Small intestine (tissue), 7 donors: Measurements from ENCODE around the gene C6orf136. TPM values are rescaled to one million over a fixed set of nuclear protein-coding genes. Genes with fewer than 3 reads are reported as not detected.

Source experiments
- DNase-seq, 2 donors: peaks; one replicate each; pipeline versions ENCODE4 v3.0.0 to v3.0.0-alpha.2; 2013
- FAIRE-seq: peaks from 2 replicates; lab custom pipeline; 2012; peaks lifted over from hg19 to GRCh38; lab: Jason Lieb, UNC
- H3K27ac ChIP-seq, 3 donors: one replicate each; pipeline ENCODE4 v1.5.1; 2013; ENCODE audit warnings: low read length in 2 of 3, mild to moderate bottlenecking in 2 of 3, control low read depth in 1 of 3, inconsistent platforms in 1 of 3, low read depth in 1 of 3, moderate library complexity in 1 of 3
- H3K27me3 ChIP-seq, 3 donors: one replicate each; pipeline ENCODE4 v1.6.1; 2013; ENCODE audit warnings: low read length in 3 of 3, inconsistent platforms in 1 of 3; ENCODE audit not compliant: control insufficient read depth in 3 of 3, insufficient read depth in 3 of 3
- H3K36me3 ChIP-seq, 3 donors: one replicate each; pipeline ENCODE4 v1.6.1; 2013; ENCODE audit warnings: low read length in 3 of 3, inconsistent platforms in 1 of 3, low read depth in 1 of 3, mild to moderate bottlenecking in 1 of 3, moderate library complexity in 1 of 3; ENCODE audit not compliant: control insufficient read depth in 3 of 3, insufficient read depth in 2 of 3
- H3K4me1 ChIP-seq, 3 donors: one replicate each; pipeline ENCODE4 v1.6.1; 2013; ENCODE audit warnings: low read length in 2 of 3, inconsistent platforms in 1 of 3, low read depth in 1 of 3, mild to moderate bottlenecking in 1 of 3, moderate library complexity in 1 of 3; ENCODE audit not compliant: control insufficient read depth in 3 of 3, insufficient read depth in 2 of 3
- H3K4me3 ChIP-seq, 3 donors: one replicate each; pipeline ENCODE4 v1.5.1; 2013; ENCODE audit warnings: low read length in 3 of 3, control low read depth in 1 of 3, inconsistent platforms in 1 of 3, low read depth in 1 of 3, mild to moderate bottlenecking in 1 of 3, moderate library complexity in 1 of 3
- H3K9me3 ChIP-seq, 2 donors: one replicate each; pipeline ENCODE4 v1.6.1; 2013; ENCODE audit warnings: low read depth in 1 of 2, low read length in 1 of 2; ENCODE audit not compliant: control insufficient read depth in 2 of 2, insufficient read depth in 1 of 2
- WGBS, 3 donors: extraction: QIAGEN DNeasy Blood & Tissue Kit; methylation state at CpG; one replicate each; pipeline ENCODE4 v1.1.7; 2013; 5-methylcytosine and 5-hydroxymethylcytosine counted together
- polyA plus RNA-seq, 4 donors: library from polyadenylated mRNA; stranded (reverse) in 3 of 4; unstranded in 1 of 4; fragments of 200-250 nt in 3 of 4; fragments of 120-200 nt in 1 of 4; gene quantifications; one replicate each; pipeline versions ENCODE4 v1.2.1 to v1.2.3, GENCODE V29; 2013
- donor health status: healthy with polysubstance abuse.
- donor health status: control.
- donor health status: control.
- donor health status: Bipolar disorder and iron deficiency.
- donor health status: healthy.

The C6orf136 gene
- polyA plus RNA-seq, 4 donors: 32.6 to 125 (median 59.7) TPM

- 41 to 74% (median 59%) methylated on average over 29 of the region's 29 CpGs for WGBS, 3 donors
- DNase-seq (no peak), FAIRE-seq (no peak)
Measured at GRCh38 chr6:30685157-30686008, 38.5 kb downstream of the C6orf136 start.

GRCh38 chr6:30686009-30686907 lies 39.3 kb downstream of the C6orf136 start, which contains the start of gene PPP1R18:
Gene PPP1R18 (minus strand): TSS chr6:30686645. CDS start chr6:30686018, 627 bp downstream.
- Histone ChIP-seq H3K9me3 (no peaks in the 10 kb centered on the region), H3K36me3 (peaks cover 0 to 16% (median 0%) of the 10 kb centered on the region in 3 donors), H3K27me3 (peaks cover 0 to 18% (median 0%) of the 10 kb centered on the region in 3 donors), H3K4me3 (peak within 1 kb of the TSS; percentile 61 to 85 (median 81)), H3K4me1 (peaks cover 0 to 28% (median 4%) of the 10 kb centered on the region in 3 donors), H3K27ac (peak within 1 kb of the TSS; percentile 71 to 97 (median 92))
- WGBS, 3 donors: 2 to 18% (median 4%) methylated on average over 12 to 41 of the region's 41 CpGs
- DNase-seq (peak; percentile 55 to 75), FAIRE-seq (no peak)

More at GRCh38 chr6:30685157-30686008, 38.5 kb downstream of the C6orf136 start:
- H3K9me3 ChIP-seq: no peaks in the 10 kb centered on the region
- peak overlapping the region; percentile 61 to 85 (median 81) for H3K4me3 ChIP-seq
- H3K4me1 ChIP-seq: peaks cover 0 to 26% (median 4%) of the 10 kb centered on the region in 3 donors
- peaks cover 0 to 19% (median 0%) of the 10 kb centered on the region in 3 donors for H3K36me3 ChIP-seq
- H3K27me3 ChIP-seq: peaks cover 0 to 18% (median 0%) of the 10 kb centered on the region in 3 donors
- peak overlapping the region; percentile 39 to 89 (median 65) for H3K27ac ChIP-seq

GRCh38 chr6:30686908-30687658 lies 40.1 kb downstream of the C6orf136 start:
- H3K4me3 ChIP-seq: peak overlapping the region; percentile 61 to 85 (median 81)
- peak; percentile 59 to 76 for DNase-seq
- peaks cover 0 to 14% (median 0%) of the 10 kb centered on the region in 3 donors for H3K36me3 ChIP-seq
- H3K27me3 ChIP-seq: peaks cover 0 to 18% (median 0%) of the 10 kb centered on the region in 3 donors
- FAIRE-seq: no peak
- WGBS, 3 donors: 0 to 2% (median 1%) methylated on average over 24 to 52 of the region's 52 CpGs
- peaks cover 0 to 26% (median 4%) of the 10 kb centered on the region in 3 donors for H3K4me1 ChIP-seq
- peak overlapping the region; percentile 71 to 97 (median 92) for H3K27ac ChIP-seq
- no peaks in the 10 kb centered on the region for H3K9me3 ChIP-seq

GRCh38 chr6:30687659-30688431 lies 40.9 kb downstream of the C6orf136 start:
- no peaks in the 10 kb centered on the region for H3K9me3 ChIP-seq
- DNase-seq (no peak), FAIRE-seq (no peak)
- peaks cover 0 to 18% (median 0%) of the 10 kb centered on the region in 3 donors for H3K27me3 ChIP-seq
- H3K4me1 ChIP-seq: peaks cover 0 to 25% (median 4%) of the 10 kb centered on the region in 3 donors
- peaks cover 0 to 13% (median 0%) of the 10 kb centered on the region in 3 donors for H3K36me3 ChIP-seq
- peak overlapping the region; percentile 61 to 85 (median 81) for H3K4me3 ChIP-seq
- WGBS, 3 donors: 18 to 25% (median 23%) methylated on average over 22 of the region's 22 CpGs
- peak overlapping the region; percentile 41 to 97 (median 92) for H3K27ac ChIP-seq

GRCh38 chr6:30688569-30688968 lies 41.6 kb downstream of the C6orf136 start:
- FAIRE-seq: no peak
- DNase-seq: no peak

GRCh38 chr6:30689022-30689865 lies 42.3 kb downstream of the C6orf136 start:
- H3K27ac ChIP-seq: peak overlapping the region in 1 of 3 donors; percentile 85
- DNase-seq (no peak), FAIRE-seq (no peak)
- peaks cover 0 to 6% (median 0%) of the 10 kb centered on the region in 3 donors for H3K36me3 ChIP-seq
- H3K27me3 ChIP-seq: peaks cover 0 to 18% (median 0%) of the 10 kb centered on the region in 3 donors
- no peaks in the 10 kb centered on the region for H3K9me3 ChIP-seq
- no peak overlapping the region for H3K4me3 ChIP-seq
- 81 to 85% (median 84%) methylated on average over 11 of the region's 11 CpGs for WGBS, 3 donors
- peaks cover 0 to 25% (median 4%) of the 10 kb centered on the region in 3 donors for H3K4me1 ChIP-seq

More at GRCh38 chr6:30688569-30688968, 41.6 kb downstream of the C6orf136 start:
- peaks cover 0 to 25% (median 4%) of the 10 kb centered on the region in 3 donors for H3K4me1 ChIP-seq
- H3K9me3 ChIP-seq: no peaks in the 10 kb centered on the region
- no peak overlapping the region for H3K4me3 ChIP-seq
- peak overlapping the region in 1 of 3 donors; percentile 97 for H3K27ac ChIP-seq
- peaks cover 0 to 18% (median 0%) of the 10 kb centered on the region in 3 donors for H3K27me3 ChIP-seq
- peaks cover 0 to 10% (median 0%) of the 10 kb centered on the region in 3 donors for H3K36me3 ChIP-seq
- 82 to 87% (median 86%) methylated on average over 8 to 9 of the region's 9 CpGs for WGBS, 3 donors
